ENCODE data around the gene DOC2B. TPM values are rescaled to one million over a fixed set of nuclear protein-coding genes. Genes with fewer than 3 reads are reported as not detected.

DOC2B gene
- polyA plus RNA-seq, 1 of the 3 experiments (the other 2 are of a cell fraction) = 0.16 TPM

DNA sequence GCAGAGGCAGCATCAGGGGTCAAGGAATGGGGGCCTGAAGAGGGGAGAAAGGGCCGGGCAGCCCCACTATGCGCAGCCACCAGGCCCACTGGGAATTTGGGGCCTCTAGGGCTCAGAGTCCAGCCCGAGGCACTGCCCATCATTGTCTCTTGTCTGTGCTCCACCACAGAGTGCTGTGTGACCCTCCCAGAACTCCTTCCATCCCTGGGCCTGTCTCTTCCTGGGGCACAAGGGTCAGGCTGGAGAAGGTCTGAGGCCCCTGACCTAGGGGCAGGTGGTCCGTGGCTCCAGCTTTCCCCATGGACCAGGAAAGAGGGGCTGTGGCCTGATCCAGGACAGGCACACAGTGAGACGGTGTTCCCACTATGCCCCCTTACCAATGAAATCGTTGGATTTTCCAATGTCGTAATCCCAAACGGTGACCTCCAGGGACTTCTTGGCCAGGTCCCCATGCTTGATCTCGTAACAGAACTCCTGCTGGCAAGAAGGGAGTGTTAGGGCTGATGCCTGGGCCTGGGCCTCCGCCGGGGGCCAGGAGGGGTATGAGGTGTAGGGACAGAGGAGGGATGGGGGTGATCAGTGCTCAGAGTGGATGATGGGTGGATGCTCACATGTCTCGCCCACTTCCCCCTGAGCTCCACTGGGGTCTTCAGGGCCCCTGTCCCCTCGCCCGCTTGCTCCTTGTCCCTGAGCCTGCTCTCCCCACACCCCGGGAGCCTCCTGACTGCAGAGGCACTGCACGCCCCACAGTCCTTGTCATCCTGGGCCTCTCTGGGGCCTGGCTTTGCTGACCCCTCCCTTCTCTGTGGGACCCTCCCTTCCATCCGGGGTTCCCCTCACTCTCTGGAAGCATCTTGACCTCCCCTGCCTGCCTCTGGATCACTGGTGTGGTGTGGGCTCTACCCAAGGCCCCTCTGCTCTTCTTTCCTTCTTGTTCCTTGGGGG lies 33.4 kb downstream of the DOC2B start:
- Histone ChIP-seq H3K4me1 (ENCODE audit: control insufficient read depth in 1 of 2, insufficient read depth in 2 of 2, low read depth in 1 of 2, low read length in 1 of 2) (peaks cover 0 to 2% of the 10 kb centered on the region in 2 experiments; a peak in 1 of 4 replicates), H4K20me1 (ENCODE audit: insufficient read depth) (no peaks in the 10 kb centered on the region), H3K9me2 (no peaks in the 10 kb centered on the region), H3K79me2 (ENCODE audit: insufficient read depth) (no peaks in the 10 kb centered on the region), H3K9ac (no peak overlapping the region), H3K9me3 (no peaks in the 10 kb centered on the region), H3K36me3 (replicated peaks in 1 of 2; ENCODE audit: control insufficient read depth in 1 of 2, insufficient read depth in 2 of 2, low read length in 1 of 2) (no peaks in the 10 kb centered on the region), H3K4me3 (ENCODE audit: low read depth in 2 of 2, low read length in 1 of 2) (no peak overlapping the region), H3K27ac (ENCODE audit: low read depth in 2 of 2, low read length in 1 of 2) (no peak overlapping the region), H3F3A (replicated peaks; ENCODE audit: insufficient read depth) (no peaks in the 10 kb centered on the region), H3K27me3 (ENCODE audit: insufficient read depth) (no peaks in the 10 kb centered on the region), H3K4me2 (no peak overlapping the region), H2AFZ (ENCODE audit: low read depth) (no peak overlapping the region)
- POLR2A ChIA-PET = no interaction called here
- TF ChIP-seq RXRA (IDR thresholded peaks at IDR 0.05; ENCODE audit: borderline replicate concordance, low read depth) = no peak
- TF ChIP-seq, protein P1, sequence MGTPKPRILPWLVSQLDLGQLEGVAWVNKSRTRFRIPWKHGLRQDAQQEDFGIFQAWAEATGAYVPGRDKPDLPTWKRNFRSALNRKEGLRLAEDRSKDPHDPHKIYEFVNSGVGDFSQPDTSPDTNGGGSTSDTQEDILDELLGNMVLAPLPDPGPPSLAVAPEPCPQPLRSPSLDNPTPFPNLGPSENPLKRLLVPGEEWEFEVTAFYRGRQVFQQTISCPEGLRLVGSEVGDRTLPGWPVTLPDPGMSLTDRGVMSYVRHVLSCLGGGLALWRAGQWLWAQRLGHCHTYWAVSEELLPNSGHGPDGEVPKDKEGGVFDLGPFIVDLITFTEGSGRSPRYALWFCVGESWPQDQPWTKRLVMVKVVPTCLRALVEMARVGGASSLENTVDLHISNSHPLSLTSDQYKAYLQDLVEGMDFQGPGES (IDR thresholded peaks at IDR 0.05; ENCODE audit: low read depth, low read length) = no peak
- TF ChIP-seq GATA2 (CRISPR knock-in tag; IDR thresholded peaks at IDR 0.05) = no peak
- TF ChIP-seq FOXJ3 (CRISPR knock-in tag; IDR thresholded peaks at IDR 0.05) = no peak
- TF ChIP-seq RFX5 (IDR thresholded peaks at IDR 0.05; ENCODE audit: low read length) = no peak
- TF ChIP-seq YY1 (IDR thresholded peaks at IDR 0.05; ENCODE audit: low read depth) = no peak
- TF ChIP-seq EP300 (IDR thresholded peaks at IDR 0.05; ENCODE audit: borderline replicate concordance in 1 of 2, low read depth in 1 of 2, low read length in 1 of 2) = no peak
- no peak for TF ChIP-seq MXI1 (IDR thresholded peaks at IDR 0.05; ENCODE audit: low read depth, low read length)
- TF ChIP-seq MEF2A (IDR thresholded peaks at IDR 0.05; ENCODE audit: borderline replicate concordance, low read depth) = no peak
- TF ChIP-seq FOSL2 (IDR thresholded peaks at IDR 0.05; ENCODE audit: borderline replicate concordance, low read depth) = no peak
- no peak for TF ChIP-seq POLR2AphosphoS5 (IDR thresholded peaks at IDR 0.05; ENCODE audit: low read depth, low read length)
- WGBS (ENCODE audit: low lambda C conversion rate) = 62% methylated on average over 13 of the region's 17 CpGs
- DNase-seq = no peak
- CTCF ChIA-PET = interaction anchor here (1.4 to 2.1 kb wide), 3 partner anchors 15 to 544 kb away, joined by 3 to 12 read pairs (median 5); no protein-coding TSS in a partner anchor

DNA sequence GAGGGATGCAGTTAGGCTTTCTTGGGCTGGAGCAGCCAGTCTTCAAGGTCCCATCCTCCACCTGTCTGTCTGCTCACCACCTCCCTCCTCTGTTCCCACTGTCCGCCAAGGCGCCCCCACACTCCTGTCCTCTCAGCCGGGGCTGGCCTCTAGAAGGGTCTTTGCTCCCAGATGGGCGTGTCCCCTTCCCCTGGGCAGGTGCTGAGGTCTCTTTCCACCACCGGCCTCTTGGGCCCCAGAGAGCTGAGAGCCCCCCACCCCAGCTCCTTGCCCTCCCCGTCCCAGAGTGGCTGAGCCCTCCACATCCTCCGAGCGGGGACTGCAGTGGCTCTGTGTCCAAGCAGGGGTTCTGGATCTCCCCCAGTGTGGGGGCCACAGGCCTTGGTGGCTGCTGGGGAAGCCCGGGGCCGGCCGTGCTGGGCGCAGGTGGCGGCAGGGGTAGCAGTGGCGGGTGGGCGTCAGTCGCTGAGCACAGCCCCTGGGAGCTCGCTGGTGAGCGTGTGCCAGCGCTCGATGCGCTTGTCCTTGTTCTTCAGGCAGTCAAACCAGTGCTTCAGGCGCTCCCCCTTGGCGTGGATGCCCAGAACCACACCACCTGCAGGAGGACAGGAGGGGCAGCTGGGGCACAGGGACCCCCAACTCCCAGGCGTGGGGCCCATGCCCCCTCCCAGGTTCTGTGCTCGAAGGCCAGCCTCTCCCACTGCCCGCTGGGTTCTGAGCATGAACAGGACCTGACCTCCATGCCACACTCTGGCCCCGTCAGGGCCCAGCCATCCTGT lies 34.3 kb downstream of the DOC2B start:
- Histone ChIP-seq H3K79me2 (ENCODE audit: insufficient read depth) (no peaks in the 10 kb centered on the region), H3K4me2 (no peak overlapping the region), H3K9me3 (no peaks in the 10 kb centered on the region), H3K4me1 (ENCODE audit: control insufficient read depth in 1 of 2, insufficient read depth in 2 of 2, low read depth in 1 of 2, low read length in 1 of 2) (peaks cover 0 to 2% of the 10 kb centered on the region in 2 experiments; a peak in 1 of 4 replicates), H3K9me2 (no peaks in the 10 kb centered on the region), H2AFZ (ENCODE audit: low read depth) (no peak overlapping the region), H3K27me3 (ENCODE audit: insufficient read depth) (no peaks in the 10 kb centered on the region), H3K4me3 (ENCODE audit: low read depth in 2 of 2, low read length in 1 of 2) (no peak overlapping the region), H3F3A (replicated peaks; ENCODE audit: insufficient read depth) (no peaks in the 10 kb centered on the region), H3K27ac (ENCODE audit: low read depth in 2 of 2, low read length in 1 of 2) (no peak overlapping the region), H4K20me1 (ENCODE audit: insufficient read depth) (no peaks in the 10 kb centered on the region), H3K36me3 (replicated peaks in 1 of 2; ENCODE audit: control insufficient read depth in 1 of 2, insufficient read depth in 2 of 2, low read length in 1 of 2) (no peaks in the 10 kb centered on the region), H3K9ac (no peak overlapping the region)
- WGBS (ENCODE audit: low lambda C conversion rate) = 69% methylated on average over 11 of the region's 27 CpGs
- TF ChIP-seq YY1 (IDR thresholded peaks at IDR 0.05; ENCODE audit: low read depth) (no peak), MXI1 (IDR thresholded peaks at IDR 0.05; ENCODE audit: low read depth, low read length) (no peak), EZH2phosphoT487 (IDR thresholded peaks at IDR 0.05; ENCODE audit: borderline replicate concordance, low read depth) (no peak), TEAD4 (IDR thresholded peaks at IDR 0.05; ENCODE audit: borderline replicate concordance, insufficient read depth) (no peak)
- TF ChIP-seq, protein P2, sequence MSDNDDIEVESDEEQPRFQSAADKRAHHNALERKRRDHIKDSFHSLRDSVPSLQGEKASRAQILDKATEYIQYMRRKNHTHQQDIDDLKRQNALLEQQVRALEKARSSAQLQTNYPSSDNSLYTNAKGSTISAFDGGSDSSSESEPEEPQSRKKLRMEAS (IDR thresholded peaks at IDR 0.05; ENCODE audit: low read depth) = no peak
- DNase-seq = no peak
- CTCF ChIA-PET = no interaction called here
- POLR2A ChIA-PET = no interaction called here
